Mesenchymal stem cell (in vitro differentiated cells and primary cell): ENCODE results near the gene OAF.

Experiments
- DNase-seq: peaks from one replicate; pipeline ENCODE4 v3.0.0-alpha.2; 2013
- H2AFZ ChIP-seq: one replicate; pipeline ENCODE4 v1.6.1; 2013; ENCODE audit warnings: low read depth, mild to moderate bottlenecking, control low read depth, inconsistent platforms, low read length, moderate library complexity
- H2AK5ac ChIP-seq: 2 replicates; pipeline ENCODE4 v1.6.1; 2013; ENCODE audit warnings: low read length, moderate library complexity, mild to moderate bottlenecking, inconsistent platforms; ENCODE audit not compliant: severe bottlenecking
- H2BK120ac ChIP-seq: one replicate; pipeline ENCODE4 v1.6.1; 2013; ENCODE audit warnings: low read depth, mild to moderate bottlenecking, inconsistent platforms, low read length, moderate library complexity
- H2BK12ac ChIP-seq, 2 experiments: one replicate each; pipeline ENCODE4 v1.6.1; 2013; ENCODE audit warnings: inconsistent platforms in 2 of 2, low read length in 2 of 2, mild to moderate bottlenecking in 2 of 2, moderate library complexity in 2 of 2, control low read depth in 1 of 2
- H2BK15ac ChIP-seq: one replicate; pipeline ENCODE4 v1.6.1; 2013; ENCODE audit warnings: mild to moderate bottlenecking, low read depth, inconsistent platforms; ENCODE audit not compliant: poor library complexity, severe bottlenecking
- H2BK5ac ChIP-seq: 2 replicates; pipeline ENCODE4 v1.6.1; 2013; ENCODE audit warnings: low read depth, mild to moderate bottlenecking, low read length, control low read depth, inconsistent platforms; ENCODE audit not compliant: poor library complexity, severe bottlenecking
- H3K14ac ChIP-seq, 2 experiments: one replicate each; pipeline ENCODE4 v1.6.1; 2013; ENCODE audit warnings: inconsistent platforms in 2 of 2, low read length in 2 of 2, control low read depth in 1 of 2, mild to moderate bottlenecking in 1 of 2, moderate library complexity in 1 of 2
- H3K18ac ChIP-seq, 2 experiments: one replicate each; pipeline ENCODE4 v1.6.1; 2013; ENCODE audit warnings: inconsistent platforms in 2 of 2, low read length in 2 of 2, control low read depth in 1 of 2, low read depth in 1 of 2, mild to moderate bottlenecking in 1 of 2
- H3K23ac ChIP-seq, 2 experiments: one replicate each; pipeline ENCODE4 v1.6.1; 2013; ENCODE audit warnings: inconsistent platforms in 2 of 2, low read length in 2 of 2, mild to moderate bottlenecking in 2 of 2, moderate library complexity in 2 of 2, control low read depth in 1 of 2
- H3K27ac ChIP-seq: 2 replicates; pipeline ENCODE4 v1.5.1; 2013; ENCODE audit warnings: mild to moderate bottlenecking, moderate library complexity, low read length, control low read depth, inconsistent platforms; ENCODE audit not compliant: poor library complexity, severe bottlenecking
- H3K27me3 ChIP-seq, 2 experiments: 2 replicates each; pipeline versions ENCODE4 v1.6.1 to v1.7.0; 2013; ENCODE audit warnings: low read length in 2 of 2, mild to moderate bottlenecking in 2 of 2, moderate library complexity in 2 of 2, control low read depth in 1 of 2, inconsistent platforms in 1 of 2; ENCODE audit not compliant: control insufficient read depth in 1 of 2, insufficient read depth in 1 of 2
- H3K36me3 ChIP-seq, 2 experiments: 2 replicates each; pipeline versions ENCODE4 v1.6.1 to v1.7.0; 2013; ENCODE audit warnings: low read length in 2 of 2, control low read depth in 1 of 2, inconsistent platforms in 1 of 2, low read depth in 1 of 2, mild to moderate bottlenecking in 1 of 2; ENCODE audit not compliant: insufficient read depth in 2 of 2, control insufficient read depth in 1 of 2
- H3K4ac ChIP-seq, 2 experiments: one replicate each; pipeline ENCODE4 v1.6.1; 2013; ENCODE audit warnings: inconsistent platforms in 2 of 2, low read length in 2 of 2, mild to moderate bottlenecking in 2 of 2, moderate library complexity in 2 of 2, control low read depth in 1 of 2, low read depth in 1 of 2
- H3K4me1 ChIP-seq: 2 replicates; pipeline ENCODE4 v1.6.1; 2013; ENCODE audit warnings: low read depth, low read length, control low read depth; ENCODE audit not compliant: control insufficient read depth, insufficient read depth
- H3K4me2 ChIP-seq: 2 replicates; pipeline ENCODE4 v1.6.1; 2013; ENCODE audit warnings: low read length, mild to moderate bottlenecking, inconsistent platforms; ENCODE audit not compliant: poor library complexity, severe bottlenecking
- H3K4me3 ChIP-seq, 2 experiments: 2 replicates each; pipeline versions ENCODE4 v1.5.1 to v1.7.0; 2013; ENCODE audit warnings: low read length in 2 of 2, mild to moderate bottlenecking in 2 of 2, control low read depth in 1 of 2, low read depth in 1 of 2; ENCODE audit not compliant: insufficient read depth in 1 of 2
- H3K79me1 ChIP-seq: replicated peaks from 2 replicates; pipeline ENCODE4 v1.6.1; 2013; ENCODE audit warnings: mild to moderate bottlenecking, control low read depth, low read length, inconsistent platforms; ENCODE audit not compliant: poor library complexity, severe bottlenecking
- H3K9ac ChIP-seq: 2 replicates; pipeline ENCODE4 v1.7.0; 2013; ENCODE audit warnings: mild to moderate bottlenecking, low read length, moderate library complexity
- H3K9me3 ChIP-seq: 2 replicates; pipeline ENCODE4 v1.7.0; 2013; ENCODE audit warnings: mild to moderate bottlenecking, low read length; ENCODE audit not compliant: control insufficient read depth
- H4K8ac ChIP-seq: one replicate; pipeline ENCODE4 v1.6.1; 2013; ENCODE audit warnings: inconsistent platforms, mild to moderate bottlenecking, low read length, moderate library complexity
- H4K91ac ChIP-seq: one replicate; pipeline ENCODE4 v1.6.1; 2013; ENCODE audit warnings: mild to moderate bottlenecking, low read length, inconsistent platforms
- WGBS: methylation state at CpG from one replicate; pipeline ENCODE4 v1.1.7; 2013; ENCODE audit warnings: mixed read lengths; 5-methylcytosine and 5-hydroxymethylcytosine counted together

The OAF gene

DNA sequence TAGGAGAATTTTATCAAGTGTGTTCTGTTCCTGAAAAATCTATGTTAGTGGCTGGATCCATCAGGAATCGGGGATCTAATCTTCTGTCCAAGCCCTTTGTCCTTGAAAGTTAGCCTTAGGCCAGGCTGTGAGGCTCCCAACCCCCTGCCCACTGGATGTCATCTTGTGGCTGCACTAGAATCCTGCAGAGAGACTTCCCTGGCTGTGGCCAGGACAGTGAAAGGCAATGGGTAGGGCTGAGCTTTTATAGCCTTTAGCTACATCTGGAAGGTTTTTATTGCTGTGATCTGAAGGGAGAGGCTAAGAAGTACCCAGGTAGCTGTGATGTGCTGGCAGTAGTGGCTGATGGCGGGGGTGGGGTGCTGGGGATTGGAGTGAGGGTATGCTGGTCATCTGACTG, 2.1 kb downstream of the OAF start:
- peak; percentile 33 for DNase-seq
- H3K4ac ChIP-seq = no peak overlapping the region
- H3K36me3 ChIP-seq = peaks cover 10 to 37% of the 10 kb centered on the region in 2 experiments
- H2AK5ac ChIP-seq = no peak overlapping the region
- no peak overlapping the region for H3K23ac ChIP-seq
- no peaks in the 10 kb centered on the region for H3K9me3 ChIP-seq
- H3K4me2 ChIP-seq = peak overlapping the region; percentile 62
- H2BK15ac ChIP-seq = no peak overlapping the region
- H2BK5ac ChIP-seq = no peak overlapping the region
- no peak overlapping the region for H4K8ac ChIP-seq
- peak overlapping the region in 1 of 2 experiments; percentile 96 for H3K4me3 ChIP-seq
- WGBS = 57% methylated on average over 2 of the region's 2 CpGs
- no peaks in the 10 kb centered on the region for H3K27me3 ChIP-seq
- H3K79me1 ChIP-seq = peaks cover 34% of the 10 kb centered on the region
- H3K9ac ChIP-seq = peak overlapping the region; percentile 97
- H3K4me1 ChIP-seq = peaks cover 34% of the 10 kb centered on the region
- no peak overlapping the region for H4K91ac ChIP-seq
- peak overlapping the region; percentile 85 for H2BK120ac ChIP-seq
- peak overlapping the region in 1 of 2 experiments; percentile 63 for H3K14ac ChIP-seq
- H2BK12ac ChIP-seq = peak overlapping the region in 1 of 2 experiments; percentile 70
- no peak overlapping the region for H2AFZ ChIP-seq
- H3K18ac ChIP-seq = peak overlapping the region; percentile 45 to 52
- H3K27ac ChIP-seq = no peak overlapping the region

DNA sequence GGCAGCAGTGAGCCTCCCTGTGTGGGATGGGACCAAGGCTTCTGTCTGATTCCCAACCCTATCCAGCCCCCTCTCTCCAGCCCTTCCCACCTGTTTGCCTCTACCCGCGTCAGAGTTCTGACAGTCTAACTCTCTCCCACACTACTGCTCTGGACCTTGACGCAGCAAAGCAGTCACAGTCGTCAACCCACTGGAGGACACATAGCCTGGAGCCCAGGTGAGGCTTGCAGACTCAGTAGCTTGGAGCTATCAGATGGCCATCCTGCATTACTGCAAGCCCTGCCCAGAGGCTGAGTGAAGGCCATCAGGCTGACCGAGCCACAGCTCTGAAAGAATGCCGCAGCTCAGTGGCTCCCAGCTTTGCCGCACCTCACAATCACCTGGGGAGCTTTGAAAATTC, 3.7 kb downstream of the OAF start:
- Histone ChIP-seq H3K18ac (no peak overlapping the region), H3K14ac (no peak overlapping the region), H3K36me3 (peaks cover 14 to 37% of the 10 kb centered on the region in 2 experiments), H2BK120ac (no peak overlapping the region), H3K9ac (peak overlapping the region; percentile 97), H2BK15ac (no peak overlapping the region), H3K9me3 (no peaks in the 10 kb centered on the region), H3K4me1 (peaks cover 50% of the 10 kb centered on the region), H2BK12ac (peak overlapping the region in 1 of 2 experiments; percentile 15), H2AFZ (no peak overlapping the region), H3K23ac (peak overlapping the region in 1 of 2 experiments; percentile 23), H2BK5ac (no peak overlapping the region), H3K4ac (no peak overlapping the region), H4K91ac (no peak overlapping the region), H2AK5ac (no peak overlapping the region), H3K79me1 (peaks cover 39% of the 10 kb centered on the region), H3K27ac (no peak overlapping the region), H3K4me3 (peak overlapping the region in 1 of 2 experiments; percentile 96), H3K27me3 (no peaks in the 10 kb centered on the region), H3K4me2 (no peak overlapping the region), H4K8ac (peak overlapping the region; percentile 22)
- DNase-seq = no peak
- WGBS = 96% methylated on average over 7 of the region's 7 CpGs

DNA sequence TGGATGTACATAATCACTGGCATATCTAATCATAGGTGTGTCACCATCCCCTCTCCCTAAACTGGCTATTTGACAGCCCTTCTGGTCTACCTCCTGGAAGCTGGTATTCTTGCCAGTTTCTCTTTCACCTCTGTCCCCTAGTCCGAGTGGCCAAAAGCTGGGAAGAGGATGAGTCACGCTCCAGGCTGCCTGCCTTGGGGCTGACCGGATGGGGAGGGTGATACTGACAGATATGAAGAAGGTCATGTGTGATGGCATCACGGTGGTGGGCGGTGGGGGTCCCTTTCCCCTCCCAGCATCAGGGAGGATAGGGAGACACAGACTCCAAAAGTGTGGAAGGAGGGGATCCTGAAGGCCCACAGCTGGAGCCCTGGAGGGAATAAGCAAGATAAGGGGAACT, 4.8 kb downstream of the OAF start:
- no peak overlapping the region for H2AK5ac ChIP-seq
- H3K79me1 ChIP-seq = peaks cover 43% of the 10 kb centered on the region
- H3K14ac ChIP-seq = no peak overlapping the region
- H3K4me1 ChIP-seq = peaks cover 55% of the 10 kb centered on the region
- peak overlapping the region in 1 of 2 experiments; percentile 85 for H2BK12ac ChIP-seq
- H2BK5ac ChIP-seq = no peak overlapping the region
- H3K23ac ChIP-seq = no peak overlapping the region
- peak overlapping the region; percentile 41 for H2BK15ac ChIP-seq
- no peak overlapping the region for H3K27ac ChIP-seq
- no peak overlapping the region for H2BK120ac ChIP-seq
- H3K9ac ChIP-seq = peak overlapping the region; percentile 73
- no peak overlapping the region for H3K4me2 ChIP-seq
- H4K91ac ChIP-seq = peak overlapping the region; percentile 34
- H3K36me3 ChIP-seq = peaks cover 14 to 47% of the 10 kb centered on the region in 2 experiments
- H3K18ac ChIP-seq = peak overlapping the region; percentile 55 to 58
- no peak overlapping the region for H2AFZ ChIP-seq
- H3K9me3 ChIP-seq = no peaks in the 10 kb centered on the region
- peak; percentile 80 for DNase-seq
- peak overlapping the region; percentile 27 for H4K8ac ChIP-seq
- peak overlapping the region in 1 of 2 experiments; percentile 66 for H3K4me3 ChIP-seq
- 27% methylated on average over 5 of the region's 5 CpGs for WGBS
- peak overlapping the region; percentile 13 to 17 for H3K4ac ChIP-seq
- no peaks in the 10 kb centered on the region for H3K27me3 ChIP-seq

DNA sequence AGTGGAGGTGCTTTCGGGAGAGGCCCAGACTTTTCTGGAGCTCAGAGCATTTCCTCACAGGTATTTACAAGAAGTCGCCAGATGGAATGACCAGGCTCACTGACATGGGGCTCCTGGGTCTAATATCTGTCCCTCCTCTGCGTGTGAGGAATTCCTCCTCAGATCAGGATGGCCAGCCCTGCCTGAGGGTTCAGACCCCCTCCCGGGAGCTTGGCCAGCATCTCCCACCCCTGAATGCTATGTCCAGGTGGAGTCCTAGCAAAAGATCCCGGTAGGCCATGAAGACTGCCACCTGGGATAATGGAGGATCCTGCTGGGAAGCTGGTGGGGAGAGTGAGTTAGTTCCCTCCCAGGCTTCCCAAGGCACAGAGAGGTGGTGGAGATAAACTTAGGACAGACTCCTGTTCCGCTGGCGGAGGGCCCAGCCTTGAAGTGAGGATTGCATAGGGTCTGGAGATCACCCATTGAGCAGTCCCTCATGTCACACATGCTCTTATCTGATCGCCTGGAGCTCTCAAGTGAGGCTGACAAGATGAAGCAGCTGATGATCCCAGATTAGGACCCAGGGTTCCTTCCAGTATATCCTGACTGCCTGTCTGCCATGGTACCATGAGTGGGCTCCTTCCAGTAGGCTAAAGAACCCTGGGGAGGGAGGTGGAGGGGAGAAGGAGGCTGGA, 5.7 kb downstream of the OAF start:
- no peak overlapping the region for H2BK15ac ChIP-seq
- H2BK5ac ChIP-seq = no peak overlapping the region
- no peak overlapping the region for H3K4me3 ChIP-seq
- H3K36me3 ChIP-seq = peaks cover 14 to 56% of the 10 kb centered on the region in 2 experiments
- no peaks in the 10 kb centered on the region for H3K9me3 ChIP-seq
- no peak overlapping the region for H4K91ac ChIP-seq
- peak overlapping the region; percentile 73 for H3K9ac ChIP-seq
- H4K8ac ChIP-seq = no peak overlapping the region
- no peak overlapping the region for H2AK5ac ChIP-seq
- no peak overlapping the region for H3K27ac ChIP-seq
- peak overlapping the region; percentile 0 to 4 for H2BK12ac ChIP-seq
- H2AFZ ChIP-seq = no peak overlapping the region
- peaks cover 45% of the 10 kb centered on the region for H3K79me1 ChIP-seq
- 77% methylated on average over 8 of the region's 8 CpGs for WGBS
- H3K4ac ChIP-seq = no peak overlapping the region
- no peak for DNase-seq
- no peak overlapping the region for H3K4me2 ChIP-seq
- no peaks in the 10 kb centered on the region for H3K27me3 ChIP-seq
- no peak overlapping the region for H3K23ac ChIP-seq
- H3K18ac ChIP-seq = peak overlapping the region in 1 of 2 experiments; percentile 18
- no peak overlapping the region for H3K14ac ChIP-seq
- no peak overlapping the region for H2BK120ac ChIP-seq
- H3K4me1 ChIP-seq = peaks cover 52% of the 10 kb centered on the region
